GM19035 (cell line): ENCODE data around the gene DHX8.
"Not testable (repeated sequence)": the region's sequence is repeated elsewhere in the genome, so short reads cannot be mapped to it uniquely, and the experiment has no call there.

Experiments used
- ATAC-seq: cut with Tn5 transposase; IDR thresholded peaks from one replicate; pipeline ENCODE4 v1.9.1; 2021; ENCODE audit not compliant: unreplicated experiment

DHX8 gene

GRCh38 chr17:43461185-43461584 is 22.6 kb upstream of the DHX8 start:
- ATAC-seq, result no peak

DNA sequence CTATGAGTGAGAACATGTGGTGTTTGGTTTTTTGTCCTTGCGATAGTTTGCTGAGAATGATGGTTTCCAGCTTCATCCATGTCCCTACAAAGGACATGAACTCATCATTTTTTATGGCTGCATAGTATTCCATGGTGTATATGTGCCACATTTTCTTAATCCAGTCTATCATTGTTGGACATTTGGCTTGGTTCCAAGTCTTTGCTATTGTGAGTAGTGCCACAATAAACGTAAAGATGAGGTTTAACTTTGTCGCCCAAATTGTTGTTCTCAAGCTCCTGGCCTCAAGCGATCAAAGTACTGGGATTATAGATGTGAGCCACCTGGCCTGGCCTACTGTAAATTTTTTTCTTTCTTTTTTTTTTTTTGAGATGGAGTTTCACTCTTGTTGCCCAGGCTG is 21.2 kb upstream of the DHX8 start:
- ATAC-seq, result not testable (repeated sequence)

DNA sequence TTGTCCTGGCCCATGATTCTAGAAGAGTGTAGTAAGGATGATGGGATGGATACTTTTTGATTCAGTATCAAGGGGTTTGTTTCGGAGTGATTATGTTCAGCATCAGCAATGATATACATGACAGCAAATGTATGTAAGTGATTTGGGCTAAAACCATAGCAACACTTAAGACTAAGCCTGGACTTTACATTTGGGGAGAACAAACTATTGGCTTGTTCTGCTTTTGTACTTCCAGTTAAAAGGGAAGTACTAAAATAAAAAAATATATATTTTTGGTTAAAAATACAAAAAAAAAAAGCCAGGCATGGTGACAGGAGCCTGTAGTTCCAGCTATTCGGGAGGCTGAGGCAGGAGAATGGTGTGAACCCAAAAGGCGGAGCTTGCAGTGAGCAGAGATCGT is 20.5 kb upstream of the DHX8 start:
- no peak for ATAC-seq

- no peak for ATAC-seq
These were observed 19.7 kb upstream of the DHX8 start for GRCh38 chr17:43464046-43464445.

- no peak for ATAC-seq
These were observed 18.7 kb upstream of the DHX8 start for GRCh38 chr17:43465049-43465448.

DNA sequence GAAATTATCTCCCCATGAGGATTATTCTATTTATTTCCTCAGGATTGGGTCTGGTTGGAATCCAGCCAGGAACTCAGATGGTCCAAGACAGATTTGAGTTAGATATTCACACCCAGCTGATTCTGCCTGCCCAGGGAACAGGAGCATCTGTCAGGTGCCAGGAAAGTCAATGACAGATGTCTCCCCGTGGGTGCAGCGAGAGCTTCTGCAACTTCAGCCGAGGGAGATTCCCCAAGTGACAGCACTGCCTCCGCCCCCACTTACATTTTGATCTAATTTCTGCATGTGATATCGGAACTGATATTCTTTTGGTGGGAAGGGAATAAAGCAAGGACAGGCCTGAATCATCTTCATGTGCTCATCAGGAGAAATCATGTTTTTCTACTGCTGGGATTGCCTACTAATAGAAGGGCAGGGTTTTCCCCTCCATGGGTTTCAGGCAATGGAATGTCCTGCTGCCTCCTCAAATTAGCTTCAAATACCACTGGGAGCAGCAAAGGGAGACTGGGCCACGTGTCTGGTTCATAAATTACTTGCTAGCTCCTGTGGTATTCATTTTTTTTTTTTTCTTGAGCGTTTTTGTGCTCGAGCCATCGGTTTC is 15.7 kb upstream of the DHX8 start:
- no peak for ATAC-seq

GRCh38 chr17:43468691-43469139 is 15.1 kb upstream of the DHX8 start:
- no peak for ATAC-seq

DNA sequence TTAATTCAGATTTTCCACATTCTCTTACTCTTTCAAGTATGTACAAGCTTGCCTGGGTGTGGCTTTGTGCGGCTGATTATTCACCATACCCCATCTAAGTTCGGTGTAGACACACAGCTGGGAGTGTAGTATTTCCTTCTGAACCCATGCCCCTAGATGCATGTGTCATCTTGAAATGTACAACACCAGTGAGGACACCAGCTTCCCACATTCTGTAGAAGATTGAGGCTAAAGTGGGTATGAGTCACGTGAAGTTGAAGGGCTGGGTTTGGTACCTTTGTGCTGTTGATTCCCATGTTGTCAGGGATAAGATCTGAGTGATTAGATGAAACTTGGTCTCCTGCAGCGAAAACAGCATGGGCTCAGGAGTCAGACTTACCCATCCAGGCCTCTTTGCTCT is 14.6 kb upstream of the DHX8 start:
- ATAC-seq, result no peak

- ATAC-seq, result no peak
These were observed 12.1 kb upstream of the DHX8 start for GRCh38 chr17:43471585-43472160.

- no peak for ATAC-seq
These were observed 8.2 kb upstream of the DHX8 start for GRCh38 chr17:43475494-43476089.

DNA sequence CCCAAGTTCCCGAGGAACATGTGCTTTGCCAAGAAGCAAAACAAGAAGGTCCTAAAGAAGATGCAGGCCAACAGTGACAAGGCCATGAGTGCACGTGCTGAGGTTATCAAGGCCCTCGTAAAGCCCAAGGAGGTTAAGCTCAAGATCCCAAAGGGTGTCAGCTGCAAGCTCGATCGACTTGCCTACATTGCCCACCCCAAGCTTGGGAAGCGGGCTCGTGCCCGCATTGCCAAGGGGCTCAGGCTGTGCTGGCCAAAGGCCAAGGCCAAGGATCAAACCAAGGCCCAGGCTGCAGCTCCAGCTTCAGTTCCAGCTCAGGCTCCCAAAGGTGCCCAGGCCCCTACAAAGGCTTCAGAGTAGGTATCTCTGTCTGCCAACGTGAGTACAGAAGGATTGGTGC is 7.5 kb upstream of the DHX8 start:
- ATAC-seq, result not testable (repeated sequence)

DNA sequence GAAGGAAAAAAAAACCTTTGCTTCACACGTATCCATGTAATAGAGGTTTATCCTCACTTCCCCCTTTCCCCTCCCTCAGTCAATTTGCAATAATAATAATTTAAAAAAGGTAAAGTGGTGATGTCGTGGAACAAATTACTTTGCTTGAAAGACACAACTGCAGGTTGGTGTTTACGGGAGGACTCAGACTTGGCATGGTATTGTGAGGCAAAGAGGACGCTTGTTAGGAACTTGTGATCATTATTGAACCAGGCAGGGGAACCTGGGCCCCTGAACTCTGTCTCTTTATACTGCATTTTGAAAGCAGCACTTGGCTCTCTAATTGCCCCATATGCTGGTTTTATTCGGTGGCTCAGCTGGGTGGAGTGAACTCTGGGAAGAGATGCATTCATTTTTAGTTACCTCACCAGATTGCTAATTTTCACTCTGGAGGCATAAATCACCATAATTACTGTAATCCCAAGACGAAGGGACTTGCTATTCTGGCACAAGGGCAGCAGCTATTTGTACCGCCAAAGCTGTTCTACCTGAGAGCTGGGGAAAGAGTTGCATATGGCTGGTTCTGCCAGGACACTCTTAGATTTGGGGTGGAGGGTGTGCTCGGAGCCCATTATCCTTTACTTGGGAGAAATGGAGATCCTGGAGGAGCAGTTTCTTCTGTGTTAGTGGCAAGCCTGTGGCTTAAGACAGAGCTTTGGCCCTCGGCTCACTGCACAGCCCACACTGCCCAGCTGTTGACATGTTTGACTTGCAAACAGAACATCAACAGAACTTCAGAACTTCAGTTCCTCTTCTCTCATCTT is 5.7 kb upstream of the DHX8 start:
- no peak for ATAC-seq

DNA sequence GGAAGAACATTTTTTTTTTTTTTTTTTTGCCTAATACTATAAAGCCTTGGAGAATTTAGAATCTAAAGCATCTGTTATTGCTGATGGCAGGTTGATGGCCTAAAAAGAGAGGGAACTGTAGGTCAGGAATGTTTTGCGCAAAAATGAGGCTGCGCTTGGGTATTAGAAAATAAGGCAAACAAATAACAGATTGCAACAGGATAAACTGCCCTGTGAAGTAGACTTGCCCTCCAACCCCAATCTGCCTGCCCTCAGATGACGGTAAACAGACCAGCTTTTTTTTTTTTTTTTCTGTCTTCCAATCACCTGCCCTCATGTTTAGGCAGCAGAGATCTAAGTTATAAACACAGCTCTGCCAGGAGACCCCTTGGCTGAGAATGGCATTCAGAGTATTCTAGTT is 3.8 kb upstream of the DHX8 start:
- ATAC-seq, result no peak

- no peak for ATAC-seq
These were observed 1.4 kb upstream of the DHX8 start for GRCh38 chr17:43482103-43483012.

GRCh38 chr17:43490621-43491020 is 6.8 kb downstream of the DHX8 start:
- no peak for ATAC-seq

GRCh38 chr17:43509440-43509839 is 25.7 kb downstream of the DHX8 start:
- not testable (repeated sequence) for ATAC-seq

DNA sequence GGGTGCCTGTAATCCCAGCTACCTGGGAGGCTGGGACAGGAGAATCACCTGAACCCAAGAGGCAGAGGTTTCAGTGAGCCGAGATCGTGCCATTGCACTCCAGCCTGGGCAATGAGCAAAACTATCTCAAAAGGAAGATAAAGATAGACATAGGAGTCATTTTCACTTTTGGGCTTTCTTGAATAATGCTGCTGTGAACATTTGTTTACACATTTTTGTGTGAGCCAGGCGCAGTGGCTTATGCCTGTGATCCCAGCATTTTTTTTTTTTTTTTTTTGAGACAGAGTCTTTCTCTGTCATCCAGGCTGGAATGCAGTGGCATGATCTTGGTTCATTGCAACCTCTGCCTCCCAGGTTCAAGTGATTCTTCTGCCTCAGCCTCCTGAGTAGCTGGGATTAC is 27.4 kb downstream of the DHX8 start:
- not testable (repeated sequence) for ATAC-seq

- no peak for ATAC-seq
These were observed 31.9 kb downstream of the DHX8 start for GRCh38 chr17:43515656-43516055.

DNA sequence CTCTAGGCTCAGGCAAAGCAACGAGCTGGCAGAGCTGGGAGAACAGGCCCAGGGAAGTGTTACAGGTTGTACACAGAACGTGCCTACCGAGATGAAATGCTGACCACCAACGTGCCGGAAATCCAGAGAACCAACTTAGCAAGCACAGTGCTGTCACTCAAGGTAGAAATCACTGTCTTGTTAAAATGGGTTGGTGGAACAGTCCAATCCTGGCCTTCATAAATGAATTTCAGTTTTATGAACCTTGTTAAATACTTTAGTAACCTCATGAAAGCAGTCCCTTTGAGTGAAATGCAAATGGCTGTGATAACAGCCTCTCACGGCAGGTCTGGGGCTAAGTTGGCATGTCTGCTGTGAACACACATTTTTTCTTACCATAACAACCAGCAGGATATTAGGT is 33.4 kb downstream of the DHX8 start:
- ATAC-seq, result no peak

GRCh38 chr17:43517615-43518386 is 34.0 kb downstream of the DHX8 start:
- no peak for ATAC-seq
